Measurements from ENCODE around the gene ESYT2. TPM values are rescaled to one million over a fixed set of nuclear protein-coding genes. Genes with fewer than 3 reads are reported as not detected.

The ESYT2 gene
- total RNA-seq, 1 donor from 2014 or later = 40.3 TPM

GRCh38 chr7:158828133-158829020 is 932 bp downstream of the ESYT2 start:
- DNase-seq (ENCODE audit: low read depth in 2 of 2) = peak in 1 of 2 donors; percentile 44

- DNase-seq (ENCODE audit: low read depth in 2 of 2) = peak in 1 of 2 donors; percentile 52
Observed at GRCh38 chr7:158827411-158828132, 1.7 kb downstream of the ESYT2 start.

GRCh38 chr7:158825628-158826289 is 3.5 kb downstream of the ESYT2 start:
- DNase-seq (ENCODE audit: low read depth in 2 of 2) = no peak

- DNase-seq (ENCODE audit: low read depth in 2 of 2) = no peak
Observed at GRCh38 chr7:158824028-158824427, 5.3 kb downstream of the ESYT2 start.

GRCh38 chr7:158821171-158822031 is 7.9 kb downstream of the ESYT2 start:
- DNase-seq (ENCODE audit: low read depth in 2 of 2) = peak in 1 of 2 donors; percentile 82

GRCh38 chr7:158820656-158821055 is 8.7 kb downstream of the ESYT2 start:
- peak in 1 of 2 donors; percentile 32 for DNase-seq (ENCODE audit: low read depth in 2 of 2)

GRCh38 chr7:158819571-158820203 is 9.6 kb downstream of the ESYT2 start:
- no peak for DNase-seq (ENCODE audit: low read depth in 2 of 2)

GRCh38 chr7:158818325-158819213 is 10.7 kb downstream of the ESYT2 start:
- peak; percentile 97 to 98 for DNase-seq (ENCODE audit: low read depth in 2 of 2)

- DNase-seq (ENCODE audit: low read depth in 2 of 2) = no peak
Observed at GRCh38 chr7:158816995-158817394, 12.3 kb downstream of the ESYT2 start.

GRCh38 chr7:158816271-158816670 is 13.0 kb downstream of the ESYT2 start:
- no peak for DNase-seq (ENCODE audit: low read depth in 2 of 2)

- DNase-seq (ENCODE audit: low read depth in 2 of 2) = no peak
Observed at GRCh38 chr7:158815800-158816128, 13.5 kb downstream of the ESYT2 start.

GRCh38 chr7:158815083-158815799 is 14.1 kb downstream of the ESYT2 start:
- DNase-seq (ENCODE audit: low read depth in 2 of 2) = no peak

- no peak for DNase-seq (ENCODE audit: low read depth in 2 of 2)
Observed at GRCh38 chr7:158814637-158815036, 14.7 kb downstream of the ESYT2 start.

- no peak for DNase-seq (ENCODE audit: low read depth in 2 of 2)
Observed at GRCh38 chr7:158812684-158813083, 16.6 kb downstream of the ESYT2 start.

- DNase-seq (ENCODE audit: low read depth in 2 of 2) = no peak
Observed at GRCh38 chr7:158811894-158812293, 17.4 kb downstream of the ESYT2 start.

- no peak for DNase-seq (ENCODE audit: low read depth in 2 of 2)
Observed at GRCh38 chr7:158811461-158811860, 17.8 kb downstream of the ESYT2 start.

GRCh38 chr7:158810846-158811245 is 18.5 kb downstream of the ESYT2 start:
- DNase-seq (ENCODE audit: low read depth in 2 of 2) = no peak

GRCh38 chr7:158809596-158809995 is 19.7 kb downstream of the ESYT2 start:
- DNase-seq (ENCODE audit: low read depth in 2 of 2) = peak in 1 of 2 donors; percentile 13

GRCh38 chr7:158808126-158808525 is 21.2 kb downstream of the ESYT2 start:
- no peak for DNase-seq (ENCODE audit: low read depth in 2 of 2)

Measured in dermis microvascular lymphatic vessel endothelial cell (primary cell).